ENCODE data around the gene KCNG3.

- TF ChIP-seq CTCF (IDR thresholded peaks at IDR 0.05) (no peak), POLR2A (IDR thresholded peaks at IDR 0.05) (no peak), EP300 (IDR thresholded peaks at IDR 0.05) (no peak)
Observed at GRCh38 chr2:42458396-42458795, 35.4 kb downstream of the KCNG3 start.
